Activated CD4-positive, alpha-beta T cell treated with anti-CD3 and anti-CD28 coated beads, Interleukin-2, amount 10 ng/mL, durations not matched to agents 7 days and 5 days (primary cell): Measurements from ENCODE around the gene AKR7A3. TPM values are rescaled to one million over a fixed set of nuclear protein-coding genes. Genes with fewer than 3 reads are reported as not detected.
"Not testable (repeated sequence)": the region's sequence is repeated elsewhere in the genome, so short reads cannot be mapped to it uniquely, and the experiment has no call there.

Experiments used
- CTCF ChIA-PET: fragments of 350-600 bp; sonication (Branson Sonifier 250); formaldehyde crosslinking; loops from one replicate; lab custom pipeline; 2021; ENCODE audit warnings: antibody characterized with exemption; lab: Charles Lee
- POLR2A ChIA-PET: fragments of 350-600 bp; sonication (Branson Sonifier 250); formaldehyde crosslinking; loops from one replicate; lab custom pipeline; 2021; ENCODE audit warnings: antibody characterized with exemption; lab: Charles Lee
- DNase-seq: peaks from one replicate; pipeline ENCODE4 v3.0.0-alpha.2; 2020
- H3K27ac Mint-ChIP-seq: one replicate; pipeline ENCODE4 v1.8.0; 2021; ENCODE audit warnings: mild to moderate bottlenecking, moderate library complexity, mixed read lengths
- H3K27me3 Mint-ChIP-seq: one replicate; pipeline ENCODE4 v1.8.0; 2021; ENCODE audit warnings: mixed read lengths
- H3K36me3 Mint-ChIP-seq: one replicate; pipeline ENCODE4 v1.8.0; 2021; ENCODE audit warnings: low read depth, mixed read lengths
- H3K4me1 Mint-ChIP-seq: one replicate; pipeline ENCODE4 v1.8.0; 2021; ENCODE audit warnings: mixed read lengths
- H3K4me3 Mint-ChIP-seq: one replicate; pipeline ENCODE4 v1.8.0; 2021; ENCODE audit warnings: mild to moderate bottlenecking, moderate library complexity, mixed read lengths
- H3K9me3 Mint-ChIP-seq: one replicate; pipeline ENCODE4 v1.8.0; 2021; ENCODE audit warnings: mixed read lengths
- total RNA-seq, 2 experiments: library from RNA; stranded (reverse); gene quantifications; one replicate each; pipeline ENCODE4 v1.2.3, GENCODE V29; 2021

The AKR7A3 gene
- under 1 TPM; 0.52 to 0.62 TPM for total RNA-seq

GRCh38 chr1:19288324-19289241 lies at the start of gene AKR7A3:
Gene AKR7A3 (minus strand): TSS chr1:19288770. CDS start chr1:19288709, 61 bp downstream.
- CTCF ChIA-PET, POLR2A ChIA-PET, H3K36me3 Mint-ChIP-seq, H3K4me1 Mint-ChIP-seq, H3K9me3 Mint-ChIP-seq, H3K27ac Mint-ChIP-seq: not testable (repeated sequence)
- DNase-seq = peak; percentile 70
- peak within 1 kb of the TSS; percentile 54 for H3K4me3 Mint-ChIP-seq
- H3K27me3 Mint-ChIP-seq = peaks cover 16% of the 10 kb centered on the region

GRCh38 chr1:19338323-19338762 lies 49.8 kb upstream of the AKR7A3 start:
- DNase-seq = no peak
- H3K36me3 Mint-ChIP-seq = peaks cover 31% of the 10 kb centered on the region
- no peaks in the 10 kb centered on the region for H3K27me3 Mint-ChIP-seq
- no peak overlapping the region for H3K4me3 Mint-ChIP-seq
- peaks cover 4% of the 10 kb centered on the region for H3K4me1 Mint-ChIP-seq
- H3K27ac Mint-ChIP-seq = no peak overlapping the region
- CTCF ChIA-PET = interaction anchor here (1.2 kb wide), 1 partner anchor 16 kb away, joined by 3 read pairs; no protein-coding TSS in a partner anchor
- no peaks in the 10 kb centered on the region for H3K9me3 Mint-ChIP-seq
- POLR2A ChIA-PET = no interaction called here

GRCh38 chr1:19337289-19337688 lies 48.7 kb upstream of the AKR7A3 start:
- Mint-ChIP-seq H3K27me3 (no peaks in the 10 kb centered on the region), H3K27ac (no peak overlapping the region), H3K36me3 (peaks cover 26% of the 10 kb centered on the region), H3K4me3 (no peak overlapping the region), H3K9me3 (no peaks in the 10 kb centered on the region), H3K4me1 (peaks cover 4% of the 10 kb centered on the region)
- CTCF ChIA-PET = no interaction called here
- POLR2A ChIA-PET = no interaction called here
- DNase-seq = no peak

GRCh38 chr1:19336543-19336942 lies 48.0 kb upstream of the AKR7A3 start:
- ChIA-PET POLR2A (no interaction called here), CTCF (no interaction called here)
- DNase-seq = no peak
- Mint-ChIP-seq H3K36me3 (peaks cover 20% of the 10 kb centered on the region), H3K27ac (no peak overlapping the region), H3K27me3 (no peaks in the 10 kb centered on the region), H3K4me1 (peaks cover 2% of the 10 kb centered on the region), H3K4me3 (no peak overlapping the region), H3K9me3 (no peaks in the 10 kb centered on the region)

- CTCF ChIA-PET = interaction anchor here (0.6 kb wide), 1 partner anchor 13 kb away, joined by 3 read pairs; no protein-coding TSS in a partner anchor
- POLR2A ChIA-PET = no interaction called here
- H3K9me3 Mint-ChIP-seq = no peaks in the 10 kb centered on the region
- peaks cover 9% of the 10 kb centered on the region for H3K36me3 Mint-ChIP-seq
- no peaks in the 10 kb centered on the region for H3K4me1 Mint-ChIP-seq
- H3K27me3 Mint-ChIP-seq = no peaks in the 10 kb centered on the region
- no peak overlapping the region for H3K27ac Mint-ChIP-seq
- no peak for DNase-seq
- H3K4me3 Mint-ChIP-seq = no peak overlapping the region
These were observed 45.2 kb upstream of the AKR7A3 start for GRCh38 chr1:19333587-19334354.

- no peak overlapping the region for H3K27ac Mint-ChIP-seq
- H3K27me3 Mint-ChIP-seq = no peaks in the 10 kb centered on the region
- no peak for DNase-seq
- peaks cover 5% of the 10 kb centered on the region for H3K36me3 Mint-ChIP-seq
- POLR2A ChIA-PET = no interaction called here
- no peaks in the 10 kb centered on the region for H3K4me1 Mint-ChIP-seq
- no peaks in the 10 kb centered on the region for H3K9me3 Mint-ChIP-seq
- H3K4me3 Mint-ChIP-seq = no peak overlapping the region
- CTCF ChIA-PET = interaction anchor here (0.7 kb wide), 1 partner anchor 9 kb away, joined by 3 read pairs; no protein-coding TSS in a partner anchor
These were observed 44.3 kb upstream of the AKR7A3 start for GRCh38 chr1:19332832-19333231.

- Mint-ChIP-seq H3K27ac (no peak overlapping the region), H3K27me3 (no peaks in the 10 kb centered on the region), H3K36me3 (peaks cover 3% of the 10 kb centered on the region), H3K9me3 (no peaks in the 10 kb centered on the region), H3K4me3 (no peak overlapping the region), H3K4me1 (no peaks in the 10 kb centered on the region)
- ChIA-PET POLR2A (no interaction called here), CTCF (interaction anchor here (1.1 to 1.3 kb wide), 2 partner anchors 9 to 13 kb away, joined by 3 read pairs; no protein-coding TSS in a partner anchor)
- no peak for DNase-seq
These were observed 42.8 kb upstream of the AKR7A3 start for GRCh38 chr1:19331262-19331878.

GRCh38 chr1:19330449-19331135 lies 42.0 kb upstream of the AKR7A3 start:
- H3K9me3 Mint-ChIP-seq = no peaks in the 10 kb centered on the region
- CTCF ChIA-PET = interaction anchor here (1.1 kb wide), 1 partner anchor 10 kb away, joined by 3 read pairs; no protein-coding TSS in a partner anchor
- H3K4me3 Mint-ChIP-seq = no peak overlapping the region
- no peaks in the 10 kb centered on the region for H3K27me3 Mint-ChIP-seq
- H3K36me3 Mint-ChIP-seq = no peaks in the 10 kb centered on the region
- H3K27ac Mint-ChIP-seq = peak overlapping the region; percentile 50
- no peak for DNase-seq
- no peaks in the 10 kb centered on the region for H3K4me1 Mint-ChIP-seq
- POLR2A ChIA-PET = no interaction called here

- no peak for DNase-seq
- ChIA-PET CTCF (no interaction called here), POLR2A (no interaction called here)
- no peaks in the 10 kb centered on the region for H3K9me3 Mint-ChIP-seq
- H3K36me3 Mint-ChIP-seq = no peaks in the 10 kb centered on the region
- no peaks in the 10 kb centered on the region for H3K4me1 Mint-ChIP-seq
- H3K27ac Mint-ChIP-seq = peak overlapping the region; percentile 34
- H3K4me3 Mint-ChIP-seq = no peak overlapping the region
- no peaks in the 10 kb centered on the region for H3K27me3 Mint-ChIP-seq
These were observed 41.0 kb upstream of the AKR7A3 start for GRCh38 chr1:19329611-19330010.

GRCh38 chr1:19329188-19329587 lies 40.6 kb upstream of the AKR7A3 start:
- Mint-ChIP-seq H3K4me1 (no peaks in the 10 kb centered on the region), H3K36me3 (no peaks in the 10 kb centered on the region), H3K4me3 (no peak overlapping the region), H3K27ac (no peak overlapping the region), H3K27me3 (no peaks in the 10 kb centered on the region), H3K9me3 (no peaks in the 10 kb centered on the region)
- ChIA-PET POLR2A (no interaction called here), CTCF (no interaction called here)
- DNase-seq = no peak

- Mint-ChIP-seq H3K27me3 (no peaks in the 10 kb centered on the region), H3K27ac (no peak overlapping the region), H3K4me1 (no peaks in the 10 kb centered on the region), H3K36me3 (no peaks in the 10 kb centered on the region), H3K4me3 (no peak overlapping the region), H3K9me3 (no peaks in the 10 kb centered on the region)
- ChIA-PET POLR2A (no interaction called here), CTCF (no interaction called here)
- DNase-seq = no peak
These were observed 39.9 kb upstream of the AKR7A3 start for GRCh38 chr1:19328486-19328885.

- no peak overlapping the region for H3K4me3 Mint-ChIP-seq
- H3K4me1 Mint-ChIP-seq = no peaks in the 10 kb centered on the region
- H3K27me3 Mint-ChIP-seq = no peaks in the 10 kb centered on the region
- ChIA-PET CTCF (no interaction called here), POLR2A (no interaction called here)
- no peaks in the 10 kb centered on the region for H3K36me3 Mint-ChIP-seq
- no peak overlapping the region for H3K27ac Mint-ChIP-seq
- DNase-seq = no peak
- H3K9me3 Mint-ChIP-seq = no peaks in the 10 kb centered on the region
These were observed 39.2 kb upstream of the AKR7A3 start for GRCh38 chr1:19327736-19328135.
